Uterus (tissue), 2 donors: ENCODE data around the gene FAXC.

Source experiments
- POLR2A ChIP-seq, 2 donors: fragments of 450-650 bp; IDR thresholded peaks; one replicate each; pipeline ENCODE4 v1.6.1; 2016; ENCODE audit warnings: antibody characterized with exemption in 2 of 2, mild to moderate bottlenecking in 1 of 2, moderate library complexity in 1 of 2
- TF ChIP-seq, protein P1 (sequence below), 4 experiments: fragments of 200-600 bp in 2 of 4; fragments of 450-650 bp in 2 of 4; sonication (generic) in 2 of 4; IDR thresholded peaks; one replicate each; pipeline ENCODE4 v1.5.1; 2016 to 2019; ENCODE audit warnings: antibody characterized with exemption in 4 of 4, mild to moderate bottlenecking in 2 of 4, moderate library complexity in 1 of 4

DNA sequence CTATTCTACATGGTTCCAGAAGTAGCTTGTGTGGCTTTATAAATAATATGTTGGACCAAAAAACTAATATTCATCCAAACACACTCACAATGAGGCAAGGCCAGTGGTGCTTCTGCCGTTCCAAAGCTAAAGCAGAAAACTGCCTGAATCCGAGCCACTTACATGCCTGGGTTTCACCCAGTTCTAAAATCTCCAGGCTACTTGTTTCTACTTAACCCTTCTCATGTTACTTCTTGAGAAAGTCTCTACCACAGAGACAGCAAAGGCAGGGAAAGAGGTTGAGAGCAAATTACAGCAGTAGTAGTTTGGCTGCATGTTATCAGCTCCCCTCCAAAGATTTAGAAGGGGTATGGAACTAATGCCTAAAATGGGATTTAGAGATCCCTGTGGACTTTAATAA lies 62.0 kb downstream of the FAXC start:
- TF ChIP-seq, protein P1, sequence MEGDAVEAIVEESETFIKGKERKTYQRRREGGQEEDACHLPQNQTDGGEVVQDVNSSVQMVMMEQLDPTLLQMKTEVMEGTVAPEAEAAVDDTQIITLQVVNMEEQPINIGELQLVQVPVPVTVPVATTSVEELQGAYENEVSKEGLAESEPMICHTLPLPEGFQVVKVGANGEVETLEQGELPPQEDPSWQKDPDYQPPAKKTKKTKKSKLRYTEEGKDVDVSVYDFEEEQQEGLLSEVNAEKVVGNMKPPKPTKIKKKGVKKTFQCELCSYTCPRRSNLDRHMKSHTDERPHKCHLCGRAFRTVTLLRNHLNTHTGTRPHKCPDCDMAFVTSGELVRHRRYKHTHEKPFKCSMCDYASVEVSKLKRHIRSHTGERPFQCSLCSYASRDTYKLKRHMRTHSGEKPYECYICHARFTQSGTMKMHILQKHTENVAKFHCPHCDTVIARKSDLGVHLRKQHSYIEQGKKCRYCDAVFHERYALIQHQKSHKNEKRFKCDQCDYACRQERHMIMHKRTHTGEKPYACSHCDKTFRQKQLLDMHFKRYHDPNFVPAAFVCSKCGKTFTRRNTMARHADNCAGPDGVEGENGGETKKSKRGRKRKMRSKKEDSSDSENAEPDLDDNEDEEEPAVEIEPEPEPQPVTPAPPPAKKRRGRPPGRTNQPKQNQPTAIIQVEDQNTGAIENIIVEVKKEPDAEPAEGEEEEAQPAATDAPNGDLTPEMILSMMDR (IDR thresholded peaks at IDR 0.05), result no peak
- no peak for TF ChIP-seq POLR2A (IDR thresholded peaks at IDR 0.05)
